ENCODE measurements around the gene UBR1. TPM values are rescaled to one million over a fixed set of nuclear protein-coding genes. Genes with fewer than 3 reads are reported as not detected.
"Not testable (repeated sequence)": the region's sequence is repeated elsewhere in the genome, so short reads cannot be mapped to it uniquely, and the experiment has no call there.

UBR1 gene
- total RNA-seq, 1 experiment from 2014 or later: 23.2 TPM

GRCh38 chr15:43042885-43043284 is 63.0 kb downstream of the UBR1 start:
- CTCF ChIA-PET: interaction anchor here (0.5 kb wide), 1 partner anchor 494 kb away, joined by 5 read pairs; no protein-coding TSS in a partner anchor
- POLR2A ChIA-PET: no interaction called here
- no peaks in the 10 kb centered on the region for H3K4me1 ChIP-seq (ENCODE audit: control insufficient read depth, insufficient read depth, low read length)
- BruUV-seq (replicated peaks): no TSS peak
- H3K27me3 ChIP-seq (ENCODE audit: control insufficient read depth, insufficient read depth, low read length): no peaks in the 10 kb centered on the region
- intact Hi-C loops (cut with micrococcal nuclease; ENCODE audit: unreplicated experiment) (no loop called here), in situ Hi-C loops (cut with HindIII; ENCODE audit: low pct_unique_long_range_greater_than_20kb, low sequenced_read_pairs) (no loop called here)
- H3K4me3 ChIP-seq (ENCODE audit: low read depth in 2 of 2, low read length in 2 of 2): no peak overlapping the region
- H3K27ac ChIP-seq (ENCODE audit: low read length): no peak overlapping the region
- H3K9me3 ChIP-seq (ENCODE audit: control insufficient read depth, insufficient read depth, low read depth, low read length): no peaks in the 10 kb centered on the region
- ATAC-seq (no peak), DNase-seq (ENCODE audit: low read depth, low spot score) (no peak)
- TF ChIP-seq TCF7L2 (IDR thresholded peaks at IDR 0.05; ENCODE audit: low read depth, low read length) (no peak), REST (IDR thresholded peaks at IDR 0.05; ENCODE audit: insufficient read depth in 1 of 2, low read depth in 2 of 2, low read length in 1 of 2) (no peak), POLR2AphosphoS5 (IDR thresholded peaks at IDR 0.05; ENCODE audit: low read depth, low read length) (no peak), CTCF (IDR thresholded peaks at IDR 0.05) (no peak), SIN3A (IDR thresholded peaks at IDR 0.05; ENCODE audit: borderline replicate concordance, insufficient read depth, low read depth, low read length) (no peak)
- H3K36me3 ChIP-seq (ENCODE audit: control insufficient read depth, insufficient read depth, low read length): peaks cover 5% of the 10 kb centered on the region; the same call in 1 of the 2 replicates

GRCh38 chr15:43041085-43041484 is 64.8 kb downstream of the UBR1 start:
- H3K36me3 ChIP-seq (ENCODE audit: control insufficient read depth, insufficient read depth, low read length): peaks cover 11% of the 10 kb centered on the region
- POLR2A ChIA-PET; H3K27me3 ChIP-seq (ENCODE audit: control insufficient read depth, insufficient read depth, low read length); ATAC-seq; H3K4me1 ChIP-seq (ENCODE audit: control insufficient read depth, insufficient read depth, low read length); BruUV-seq (replicated peaks); H3K9me3 ChIP-seq (ENCODE audit: control insufficient read depth, insufficient read depth, low read depth, low read length); DNase-seq (ENCODE audit: low read depth, low spot score); CTCF ChIA-PET; H3K27ac ChIP-seq (ENCODE audit: low read length); in situ Hi-C loops (cut with HindIII; ENCODE audit: low pct_unique_long_range_greater_than_20kb, low sequenced_read_pairs); H3K4me3 ChIP-seq (ENCODE audit: low read depth in 2 of 2, low read length in 2 of 2); intact Hi-C loops (cut with micrococcal nuclease; ENCODE audit: unreplicated experiment): not testable (repeated sequence)

GRCh38 chr15:43035240-43035639 is 70.6 kb downstream of the UBR1 start:
- ATAC-seq; CTCF ChIA-PET; DNase-seq (ENCODE audit: low read depth, low spot score); H3K9me3 ChIP-seq (ENCODE audit: control insufficient read depth, insufficient read depth, low read depth, low read length); intact Hi-C loops (cut with micrococcal nuclease; ENCODE audit: unreplicated experiment); H3K4me1 ChIP-seq (ENCODE audit: control insufficient read depth, insufficient read depth, low read length); H3K4me3 ChIP-seq (ENCODE audit: low read depth in 2 of 2, low read length in 2 of 2); in situ Hi-C loops (cut with HindIII; ENCODE audit: low pct_unique_long_range_greater_than_20kb, low sequenced_read_pairs); H3K36me3 ChIP-seq (ENCODE audit: control insufficient read depth, insufficient read depth, low read length); BruUV-seq (replicated peaks); H3K27ac ChIP-seq (ENCODE audit: low read length); H3K27me3 ChIP-seq (ENCODE audit: control insufficient read depth, insufficient read depth, low read length): not testable (repeated sequence)
- POLR2A ChIA-PET: interaction anchor here (0.6 kb wide), 1 partner anchor 1357 kb away, joined by 8 read pairs; no protein-coding TSS in a partner anchor
